AG10803 (cell line): Measurements from ENCODE around the gene FBXL16.

Experiments used
- DNase-seq: peaks from one replicate; pipeline ENCODE4 v3.0.0; 2010; ENCODE audit warnings: low read depth
- H3K4me3 ChIP-seq: 2 replicates; pipeline ENCODE4 v1.5.1; 2011; ENCODE audit warnings: mild to moderate bottlenecking, low read length, control low read depth
- TF ChIP-seq, protein P1 (sequence below): conservative IDR thresholded peaks from 2 replicates; pipeline ENCODE4 v1.5.1; 2011; ENCODE audit warnings: mild to moderate bottlenecking, low read length, control low read depth, inconsistent platforms

Gene FBXL16

DNA sequence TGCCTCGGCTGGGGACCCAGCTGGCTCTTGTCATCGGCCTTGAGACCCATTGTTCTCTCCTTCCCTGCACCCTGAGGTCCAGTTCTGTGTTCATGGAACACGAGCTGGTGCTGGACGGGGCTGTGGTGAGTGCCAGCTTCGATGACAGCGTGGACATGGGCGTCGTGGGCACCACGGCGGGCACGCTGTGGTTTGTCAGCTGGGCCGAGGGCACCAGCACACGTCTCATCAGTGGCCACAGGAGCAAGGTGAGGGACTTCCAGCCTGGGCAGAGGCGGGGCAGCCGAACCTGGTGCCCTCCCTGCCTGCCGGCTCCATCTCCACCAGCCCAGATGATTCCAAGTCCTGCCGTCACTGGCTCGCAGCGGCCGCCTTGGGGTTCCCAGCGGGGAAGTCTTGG lies 43.0 kb downstream of the FBXL16 start:
- DNase-seq, result no peak
- no peak overlapping the region for H3K4me3 ChIP-seq
- TF ChIP-seq, protein P1, sequence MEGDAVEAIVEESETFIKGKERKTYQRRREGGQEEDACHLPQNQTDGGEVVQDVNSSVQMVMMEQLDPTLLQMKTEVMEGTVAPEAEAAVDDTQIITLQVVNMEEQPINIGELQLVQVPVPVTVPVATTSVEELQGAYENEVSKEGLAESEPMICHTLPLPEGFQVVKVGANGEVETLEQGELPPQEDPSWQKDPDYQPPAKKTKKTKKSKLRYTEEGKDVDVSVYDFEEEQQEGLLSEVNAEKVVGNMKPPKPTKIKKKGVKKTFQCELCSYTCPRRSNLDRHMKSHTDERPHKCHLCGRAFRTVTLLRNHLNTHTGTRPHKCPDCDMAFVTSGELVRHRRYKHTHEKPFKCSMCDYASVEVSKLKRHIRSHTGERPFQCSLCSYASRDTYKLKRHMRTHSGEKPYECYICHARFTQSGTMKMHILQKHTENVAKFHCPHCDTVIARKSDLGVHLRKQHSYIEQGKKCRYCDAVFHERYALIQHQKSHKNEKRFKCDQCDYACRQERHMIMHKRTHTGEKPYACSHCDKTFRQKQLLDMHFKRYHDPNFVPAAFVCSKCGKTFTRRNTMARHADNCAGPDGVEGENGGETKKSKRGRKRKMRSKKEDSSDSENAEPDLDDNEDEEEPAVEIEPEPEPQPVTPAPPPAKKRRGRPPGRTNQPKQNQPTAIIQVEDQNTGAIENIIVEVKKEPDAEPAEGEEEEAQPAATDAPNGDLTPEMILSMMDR, result no peak

DNA sequence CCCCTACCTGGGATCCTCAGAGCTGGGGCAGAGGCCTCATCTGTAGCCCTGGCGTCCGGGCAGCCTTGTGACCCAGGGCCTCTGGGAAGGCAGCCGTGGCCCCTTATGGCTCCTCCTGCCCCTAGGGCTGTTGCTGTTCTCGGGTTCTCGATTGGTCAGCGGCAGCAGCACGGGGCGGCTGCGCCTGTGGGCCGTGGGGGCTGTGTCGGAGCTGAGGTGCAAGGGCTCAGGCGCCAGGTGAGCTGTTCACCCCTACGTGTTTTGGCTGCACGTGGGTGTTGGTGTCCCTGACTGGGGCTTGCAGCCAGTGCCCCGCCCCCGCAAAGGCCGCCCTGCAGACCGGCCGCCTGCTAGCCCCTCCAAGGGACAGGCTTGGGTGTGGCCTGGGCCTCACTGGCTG lies 43.5 kb downstream of the FBXL16 start:
- no peak for DNase-seq
- no peak overlapping the region for H3K4me3 ChIP-seq
- TF ChIP-seq, protein P1, result no peak

DNA sequence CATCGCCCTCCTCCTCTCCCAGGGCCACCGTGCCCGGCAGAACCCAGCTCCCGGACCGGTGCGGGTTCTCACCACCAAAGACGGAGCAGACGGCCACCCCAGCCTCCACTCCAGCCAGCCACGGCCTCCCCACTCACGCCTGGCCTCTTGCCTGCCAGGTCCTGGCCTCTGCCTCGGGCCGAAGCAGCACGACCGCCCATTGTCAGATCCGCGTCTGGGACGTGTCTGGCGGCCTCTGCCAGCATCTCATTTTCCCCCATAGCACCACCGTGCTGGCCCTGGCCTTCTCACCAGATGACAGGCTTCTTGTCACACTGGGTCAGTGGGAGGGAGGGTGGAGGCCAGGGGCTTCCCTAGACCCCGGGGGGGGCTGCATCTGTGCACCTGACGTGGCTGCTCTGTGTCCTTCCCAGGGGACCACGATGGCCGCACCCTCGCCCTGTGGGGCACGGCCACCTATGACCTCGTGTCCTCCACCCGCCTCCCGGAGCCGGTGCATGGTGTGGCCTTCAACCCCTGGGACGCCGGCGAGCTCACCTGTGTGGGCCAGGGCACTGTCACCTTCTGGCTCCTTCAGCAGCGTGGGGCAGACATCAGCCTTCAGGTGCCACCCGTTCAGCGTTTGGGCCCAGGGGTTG lies 44.3 kb downstream of the FBXL16 start:
- no peak overlapping the region for H3K4me3 ChIP-seq
- DNase-seq, result no peak
- TF ChIP-seq, protein P1, result no peak

DNA sequence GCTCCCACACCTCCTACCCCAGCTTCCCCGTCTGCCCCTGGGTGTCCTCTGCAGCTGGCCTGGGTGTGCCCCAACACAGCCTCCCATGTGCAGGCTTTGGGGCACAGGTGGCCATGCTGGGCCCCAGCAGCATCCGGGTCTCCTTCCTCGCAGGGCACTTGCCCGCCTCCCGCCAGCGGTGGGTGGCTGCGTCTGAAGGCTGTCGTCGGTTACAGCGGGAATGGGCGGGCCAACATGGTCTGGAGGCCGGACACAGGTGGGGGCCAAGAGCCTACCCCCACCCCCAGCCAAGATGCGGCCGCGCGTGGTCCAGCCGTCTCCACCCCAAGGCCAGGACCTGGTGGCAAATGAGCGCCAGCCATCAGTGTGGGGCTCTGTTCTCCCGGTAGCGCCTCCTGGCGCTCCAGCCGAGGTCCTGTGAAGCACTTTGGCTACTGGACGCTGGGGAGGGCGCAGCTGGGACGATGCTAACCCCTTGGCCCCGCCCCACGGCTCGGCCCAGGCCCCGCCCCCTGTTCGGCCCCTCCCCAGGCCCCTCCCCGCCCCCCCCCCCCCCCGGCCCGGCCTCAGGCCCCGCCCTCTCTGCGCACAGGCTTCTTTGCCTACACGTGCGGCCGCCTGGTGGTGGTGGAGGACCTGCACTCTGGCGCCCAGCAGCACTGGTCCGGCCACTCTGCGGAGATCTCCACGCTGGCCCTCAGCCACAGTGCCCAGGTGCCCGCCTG lies 45.0 kb downstream of the FBXL16 start:
- DNase-seq, result peak; percentile 83
- TF ChIP-seq, protein P1, result peak; percentile 52
- no peak overlapping the region for H3K4me3 ChIP-seq

DNA sequence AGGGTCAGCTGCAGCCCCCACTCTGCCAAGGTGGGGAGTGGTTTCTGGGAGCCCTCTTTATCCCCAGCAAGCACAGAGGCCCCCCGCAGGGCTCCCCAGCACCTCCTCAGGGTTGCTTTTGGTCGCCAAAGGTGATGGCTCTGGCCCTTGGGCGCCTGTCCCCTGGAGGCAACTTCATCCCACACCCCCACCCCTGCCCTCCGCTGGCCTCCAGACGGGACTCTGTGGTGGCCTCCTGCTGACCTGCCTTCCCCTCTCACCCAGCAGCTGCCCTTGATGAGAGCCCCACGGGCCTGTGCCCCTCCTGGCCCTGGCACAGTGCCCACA lies 45.5 kb downstream of the FBXL16 start:
- no peak for DNase-seq
- H3K4me3 ChIP-seq, result no peak overlapping the region
- TF ChIP-seq, protein P1, result no peak

DNA sequence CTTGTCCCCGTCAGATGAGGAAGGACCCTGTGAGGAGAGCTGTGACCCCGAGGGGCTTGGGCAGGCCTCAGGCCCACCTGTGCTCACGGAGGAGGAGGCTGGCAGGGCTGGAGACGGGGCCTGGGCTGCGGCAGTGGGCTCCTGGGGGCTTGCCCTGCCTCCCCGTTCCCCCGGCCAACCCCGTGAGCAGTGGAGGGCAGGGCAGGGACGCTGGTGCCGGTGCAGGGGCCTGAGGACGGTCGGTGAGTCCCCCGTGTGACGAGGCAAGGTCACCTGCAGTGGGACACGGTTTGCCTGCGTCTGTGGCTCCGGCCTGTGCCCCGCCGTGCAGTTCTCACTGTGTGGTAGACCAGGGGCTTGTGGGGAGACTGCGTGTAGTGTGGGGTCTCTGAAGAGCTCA lies 46.0 kb downstream of the FBXL16 start:
- no peak overlapping the region for H3K4me3 ChIP-seq
- TF ChIP-seq, protein P1, result no peak
- no peak for DNase-seq
